Measurements from ENCODE around the gene INPP5A. TPM values are rescaled to one million over a fixed set of nuclear protein-coding genes. Genes with fewer than 3 reads are reported as not detected.
"Not testable (repeated sequence)": the region's sequence is repeated elsewhere in the genome, so short reads cannot be mapped to it uniquely, and the experiment has no call there.

INPP5A gene
- total RNA-seq, 1 donor from 2014 or later, result 36.4 TPM

- Mint-ChIP-seq H3K27me3 (ENCODE audit: unreplicated experiment) (no peaks in the 10 kb centered on the region), H3K27ac (ENCODE audit: unreplicated experiment) (no peak overlapping the region), H3K36me3 (ENCODE audit: unreplicated experiment) (no peaks in the 10 kb centered on the region)
Observed at GRCh38 chr10:132551808-132552130, 14.2 kb downstream of the INPP5A start.

GRCh38 chr10:132552635-132553034 is 15.0 kb downstream of the INPP5A start:
- H3K36me3 Mint-ChIP-seq (ENCODE audit: unreplicated experiment); H3K9me3 Mint-ChIP-seq (ENCODE audit: unreplicated experiment): not testable (repeated sequence)

More at GRCh38 chr10:132551808-132552130, 14.2 kb downstream of the INPP5A start:
- H3K4me1 Mint-ChIP-seq (ENCODE audit: unreplicated experiment), result no peaks in the 10 kb centered on the region
- TF ChIP-seq CTCF (IDR thresholded peaks at IDR 0.05), result no peak
- DNase-seq (ENCODE audit: extremely low spot score, unreplicated experiment), result no peak
- no peak overlapping the region for H3K4me3 Mint-ChIP-seq (ENCODE audit: unreplicated experiment)
- no peaks in the 10 kb centered on the region for H3K9me3 Mint-ChIP-seq (ENCODE audit: unreplicated experiment)

GRCh38 chr10:132553568-132553967 is 16.0 kb downstream of the INPP5A start:
- not testable (repeated sequence) for H3K27ac Mint-ChIP-seq (ENCODE audit: unreplicated experiment); H3K9me3 Mint-ChIP-seq (ENCODE audit: unreplicated experiment); DNase-seq (ENCODE audit: extremely low spot score, unreplicated experiment); H3K36me3 Mint-ChIP-seq (ENCODE audit: unreplicated experiment); H3K4me3 Mint-ChIP-seq (ENCODE audit: unreplicated experiment); H3K27me3 Mint-ChIP-seq (ENCODE audit: unreplicated experiment); H3K4me1 Mint-ChIP-seq (ENCODE audit: unreplicated experiment)

More at GRCh38 chr10:132552635-132553034, 15.0 kb downstream of the INPP5A start:
- DNase-seq (ENCODE audit: extremely low spot score, unreplicated experiment); H3K4me3 Mint-ChIP-seq (ENCODE audit: unreplicated experiment); H3K27ac Mint-ChIP-seq (ENCODE audit: unreplicated experiment); H3K27me3 Mint-ChIP-seq (ENCODE audit: unreplicated experiment); H3K4me1 Mint-ChIP-seq (ENCODE audit: unreplicated experiment): not testable (repeated sequence)

- no peak for TF ChIP-seq CTCF (IDR thresholded peaks at IDR 0.05)
- DNase-seq (ENCODE audit: extremely low spot score, unreplicated experiment), result no peak
- Mint-ChIP-seq H3K9me3 (ENCODE audit: unreplicated experiment) (no peaks in the 10 kb centered on the region), H3K27ac (ENCODE audit: unreplicated experiment) (no peak overlapping the region), H3K27me3 (ENCODE audit: unreplicated experiment) (no peaks in the 10 kb centered on the region), H3K4me1 (ENCODE audit: unreplicated experiment) (no peaks in the 10 kb centered on the region), H3K36me3 (ENCODE audit: unreplicated experiment) (no peaks in the 10 kb centered on the region), H3K4me3 (ENCODE audit: unreplicated experiment) (no peak overlapping the region)
Observed at GRCh38 chr10:132554053-132554990, 16.7 kb downstream of the INPP5A start.

- Mint-ChIP-seq H3K4me3 (ENCODE audit: unreplicated experiment) (no peak overlapping the region), H3K27ac (ENCODE audit: unreplicated experiment) (no peak overlapping the region), H3K9me3 (ENCODE audit: unreplicated experiment) (no peaks in the 10 kb centered on the region), H3K36me3 (ENCODE audit: unreplicated experiment) (no peaks in the 10 kb centered on the region), H3K4me1 (ENCODE audit: unreplicated experiment) (peaks cover 2% of the 10 kb centered on the region), H3K27me3 (ENCODE audit: unreplicated experiment) (no peaks in the 10 kb centered on the region)
- no peak for DNase-seq (ENCODE audit: extremely low spot score, unreplicated experiment)
- no peak for TF ChIP-seq CTCF (IDR thresholded peaks at IDR 0.05)
Observed at GRCh38 chr10:132554991-132555647, 17.5 kb downstream of the INPP5A start.

Measured in osteocyte (in vitro differentiated cells).